Vagina (tissue), 2 donors: ENCODE data around the gene ANKRD60.

ENCODE experiments used
- POLR2A ChIP-seq, 2 donors: fragments of 450-650 bp; IDR thresholded peaks; one replicate each; pipeline ENCODE4 v1.6.1; 2017; ENCODE audit warnings: antibody characterized with exemption in 2 of 2, mild to moderate bottlenecking in 2 of 2, moderate library complexity in 2 of 2
- POLR2AphosphoS5 ChIP-seq, 2 donors: sonication (generic); formaldehyde crosslinking; IDR thresholded peaks; one replicate each; pipeline ENCODE4 v1.9.0; 2017; ENCODE audit warnings: antibody characterized with exemption in 2 of 2, mild to moderate bottlenecking in 2 of 2, low read depth in 1 of 2; ENCODE audit not compliant: insufficient read depth in 1 of 2
- TF ChIP-seq, protein P1 (sequence below), 3 experiments: fragments of 450-650 bp in 2 of 3; fragments of 200-600 bp in 1 of 3; sonication (generic) in 1 of 3; IDR thresholded peaks; one replicate each; pipeline ENCODE4 v1.5.1; 2017 to 2019; ENCODE audit warnings: antibody characterized with exemption in 3 of 3, mild to moderate bottlenecking in 2 of 3, moderate library complexity in 2 of 3

DNA sequence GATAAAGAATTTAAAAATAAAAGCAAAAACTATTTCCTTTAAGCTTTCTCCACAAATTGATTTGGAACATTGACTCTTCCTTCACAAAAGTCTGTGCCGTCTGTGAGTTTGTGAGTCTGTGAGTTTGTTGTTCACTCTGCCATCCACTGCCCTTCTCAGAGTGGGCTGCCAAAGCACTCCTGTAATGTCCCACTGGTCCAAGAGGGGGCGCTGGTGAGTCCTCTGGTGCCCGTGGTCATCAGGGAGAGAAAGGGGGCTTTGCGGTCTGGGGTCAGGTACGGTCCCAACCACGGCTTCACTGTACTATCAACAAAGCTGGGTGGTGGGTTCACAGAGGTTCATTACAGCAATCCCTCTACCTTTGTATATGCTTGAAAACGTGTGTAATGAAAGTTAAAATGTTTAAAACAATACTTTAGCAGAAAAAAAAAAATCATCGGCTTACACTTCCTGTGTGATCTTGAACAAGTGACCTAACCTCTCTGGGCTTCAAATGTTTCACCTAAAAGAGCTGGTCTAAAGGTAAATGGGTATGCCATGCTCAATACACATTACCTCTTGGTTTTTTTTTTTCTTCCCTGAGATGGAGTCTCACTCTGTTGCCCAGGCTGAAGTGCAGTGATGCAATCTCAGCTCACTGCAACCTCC lies 5.6 kb upstream of the ANKRD60 start:
- no peak for TF ChIP-seq POLR2A (IDR thresholded peaks at IDR 0.05)
- TF ChIP-seq, protein P1, sequence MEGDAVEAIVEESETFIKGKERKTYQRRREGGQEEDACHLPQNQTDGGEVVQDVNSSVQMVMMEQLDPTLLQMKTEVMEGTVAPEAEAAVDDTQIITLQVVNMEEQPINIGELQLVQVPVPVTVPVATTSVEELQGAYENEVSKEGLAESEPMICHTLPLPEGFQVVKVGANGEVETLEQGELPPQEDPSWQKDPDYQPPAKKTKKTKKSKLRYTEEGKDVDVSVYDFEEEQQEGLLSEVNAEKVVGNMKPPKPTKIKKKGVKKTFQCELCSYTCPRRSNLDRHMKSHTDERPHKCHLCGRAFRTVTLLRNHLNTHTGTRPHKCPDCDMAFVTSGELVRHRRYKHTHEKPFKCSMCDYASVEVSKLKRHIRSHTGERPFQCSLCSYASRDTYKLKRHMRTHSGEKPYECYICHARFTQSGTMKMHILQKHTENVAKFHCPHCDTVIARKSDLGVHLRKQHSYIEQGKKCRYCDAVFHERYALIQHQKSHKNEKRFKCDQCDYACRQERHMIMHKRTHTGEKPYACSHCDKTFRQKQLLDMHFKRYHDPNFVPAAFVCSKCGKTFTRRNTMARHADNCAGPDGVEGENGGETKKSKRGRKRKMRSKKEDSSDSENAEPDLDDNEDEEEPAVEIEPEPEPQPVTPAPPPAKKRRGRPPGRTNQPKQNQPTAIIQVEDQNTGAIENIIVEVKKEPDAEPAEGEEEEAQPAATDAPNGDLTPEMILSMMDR (IDR thresholded peaks at IDR 0.05) = peak in 1 of 3 experiments; percentile 38
- no peak for TF ChIP-seq POLR2AphosphoS5 (IDR thresholded peaks at IDR 0.05; ENCODE audit: insufficient read depth in 1 of 2, low read depth in 1 of 2)
